Body of pancreas (tissue), 4 donors: ENCODE results near the gene SELENOH.
A peak's percentile ranks its signal among the peaks of the same experiment; 100 is the strongest.

Source experiments
- POLR2A ChIP-seq, 3 donors: fragments of 450-650 bp; IDR thresholded peaks; one replicate each; pipeline ENCODE4 v1.6.1; 2016; ENCODE audit warnings: antibody characterized with exemption in 3 of 3, mild to moderate bottlenecking in 2 of 3
- TF ChIP-seq, protein P1 (sequence below), 7 experiments: fragments of 450-650 bp in 4 of 7; fragments of 200-600 bp in 3 of 7; sonication (generic) in 3 of 7; IDR thresholded peaks; one replicate each; pipeline ENCODE4 v1.5.1; 2016 to 2019; ENCODE audit warnings: antibody characterized with exemption in 7 of 7

DNA sequence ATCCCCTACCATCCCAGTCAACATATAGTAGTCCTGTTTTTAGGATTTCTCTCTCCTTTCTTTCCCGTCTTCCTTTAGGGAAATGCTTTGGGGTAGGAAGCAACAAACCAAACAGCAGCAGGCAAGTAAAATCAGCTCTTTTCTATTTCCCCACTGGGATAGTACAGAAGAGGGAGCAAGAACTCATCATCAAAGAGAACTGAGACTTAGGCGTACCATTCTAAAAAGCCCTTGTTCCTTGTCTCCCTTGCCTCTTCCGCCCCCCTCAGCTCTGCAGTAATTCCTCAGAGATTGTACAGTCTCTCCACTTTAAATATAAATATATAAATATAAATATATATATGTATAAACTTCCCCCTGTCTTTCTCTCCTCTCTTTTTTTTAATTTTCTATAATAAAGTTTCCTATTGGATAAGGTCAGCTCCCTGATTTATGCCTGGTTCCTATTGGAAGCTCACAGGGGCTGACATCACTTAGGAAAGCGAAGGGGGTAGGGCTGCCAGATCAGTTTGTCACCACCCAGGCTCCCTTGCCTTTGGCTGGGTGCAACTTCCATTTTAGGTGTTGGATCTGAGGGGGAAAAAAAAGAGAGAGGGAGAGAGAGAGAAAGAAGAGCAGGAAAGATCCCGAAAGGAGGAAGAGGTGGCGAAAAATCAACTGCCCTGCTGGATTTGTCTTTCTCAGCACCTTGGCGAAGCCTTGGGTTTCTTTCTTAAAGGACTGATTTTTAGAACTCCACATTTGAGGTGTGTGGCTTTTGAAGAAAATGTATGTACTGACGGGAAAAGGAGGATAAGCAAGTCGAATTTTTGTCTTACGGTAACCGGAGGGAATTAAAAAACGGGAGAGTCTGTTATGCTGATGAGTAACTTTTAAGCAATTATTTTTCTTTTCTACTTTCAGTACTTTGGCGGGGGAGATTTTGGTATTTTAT, 20.3 kb downstream of the SELENOH start, which contains the start of gene CTNND1:
- peak; percentile 64 to 94 (median 93) for TF ChIP-seq POLR2A (IDR thresholded peaks at IDR 0.05)
- TF ChIP-seq, protein P1, sequence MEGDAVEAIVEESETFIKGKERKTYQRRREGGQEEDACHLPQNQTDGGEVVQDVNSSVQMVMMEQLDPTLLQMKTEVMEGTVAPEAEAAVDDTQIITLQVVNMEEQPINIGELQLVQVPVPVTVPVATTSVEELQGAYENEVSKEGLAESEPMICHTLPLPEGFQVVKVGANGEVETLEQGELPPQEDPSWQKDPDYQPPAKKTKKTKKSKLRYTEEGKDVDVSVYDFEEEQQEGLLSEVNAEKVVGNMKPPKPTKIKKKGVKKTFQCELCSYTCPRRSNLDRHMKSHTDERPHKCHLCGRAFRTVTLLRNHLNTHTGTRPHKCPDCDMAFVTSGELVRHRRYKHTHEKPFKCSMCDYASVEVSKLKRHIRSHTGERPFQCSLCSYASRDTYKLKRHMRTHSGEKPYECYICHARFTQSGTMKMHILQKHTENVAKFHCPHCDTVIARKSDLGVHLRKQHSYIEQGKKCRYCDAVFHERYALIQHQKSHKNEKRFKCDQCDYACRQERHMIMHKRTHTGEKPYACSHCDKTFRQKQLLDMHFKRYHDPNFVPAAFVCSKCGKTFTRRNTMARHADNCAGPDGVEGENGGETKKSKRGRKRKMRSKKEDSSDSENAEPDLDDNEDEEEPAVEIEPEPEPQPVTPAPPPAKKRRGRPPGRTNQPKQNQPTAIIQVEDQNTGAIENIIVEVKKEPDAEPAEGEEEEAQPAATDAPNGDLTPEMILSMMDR (IDR thresholded peaks at IDR 0.05), result peak in 2 of 7 experiments; percentile 5 to 26
